GM12878 (cell line): ENCODE data around the gene MAN1A1. TPM values are rescaled to one million over a fixed set of nuclear protein-coding genes. Genes with fewer than 3 reads are reported as not detected.

Experiments
- ATAC-seq: fragments of 200-7000 bp; cut with Tn5 transposase; 3 replicates; pipeline ENCODE4 v1.9.1; 2020; ENCODE audit warnings: mild to moderate bottlenecking, moderate library complexity
- BruUV-seq: library from RNA; stranded (reverse); fragments of 400-500 nt; replicated peaks from 2 replicates; lab custom pipeline; 2021; lab: Mats Ljungman, UMichigan
- CTCF ChIA-PET: fragments of 300-600 bp; sonication (Branson Sonifier 250); formaldehyde crosslinking; extraction: SDS; loops from one replicate; lab custom pipeline; 2021; ENCODE audit warnings: inconsistent platforms; lab: Yijun Ruan, JAX
- POLR2A ChIA-PET: fragments of 350-600 bp; formaldehyde crosslinking; extraction: SDS; loops from one replicate; lab custom pipeline; 2021; ENCODE audit warnings: inconsistent platforms; lab: Charles Lee
- RAD21 ChIA-PET: fragments of 300-600 bp; sonication (Branson Sonifier 250); formaldehyde crosslinking; loops from one replicate; lab custom pipeline; 2023; ENCODE audit warnings: antibody characterized with exemption; ENCODE audit not compliant: unreplicated experiment; lab: Charles Lee
- SMC1A ChIA-PET: fragments of 300-600 bp; sonication (Branson Sonifier 250); formaldehyde crosslinking; loops from one replicate; lab custom pipeline; 2023; ENCODE audit not compliant: unreplicated experiment, uncharacterized antibody; lab: Charles Lee
- DNase-seq: peaks from one replicate; pipeline ENCODE4 v3.0.0-alpha.2; 2011; ENCODE audit warnings: low read depth, low spot score
- FAIRE-seq: peaks from 3 replicates; lab custom pipeline; 2011; peaks lifted over from hg19 to GRCh38; lab: Jason Lieb, UNC
- H2AFZ ChIP-seq: 2 replicates; pipeline ENCODE4 v1.6.0; 2011; ENCODE audit warnings: low read depth, low read length, control low read depth; ENCODE audit not compliant: control insufficient read depth
- H3K27ac ChIP-seq: 2 replicates; pipeline ENCODE4 v1.5.1; 2011; ENCODE audit warnings: control low read depth; ENCODE audit not compliant: control insufficient read depth, insufficient read depth
- H3K27me3 ChIP-seq, 2 experiments: replicated peaks in 1 of 2; 2 replicates each; pipeline versions ENCODE4 v1.6.0 to v1.6.1; 2011; ENCODE audit warnings: low read length in 1 of 2; ENCODE audit not compliant: control insufficient read depth in 2 of 2, insufficient read depth in 2 of 2
- H3K36me3 ChIP-seq, 2 experiments: 2 replicates each; pipeline ENCODE4 v1.5.1; 2011; ENCODE audit warnings: low read length in 1 of 2; ENCODE audit not compliant: control insufficient read depth in 2 of 2, insufficient read depth in 2 of 2
- H3K4me1 ChIP-seq: 2 replicates; pipeline ENCODE4 v1.6.1; 2011; ENCODE audit warnings: mild to moderate bottlenecking, low read length, moderate library complexity, mixed read lengths; ENCODE audit not compliant: control insufficient read depth, insufficient read depth
- H3K4me2 ChIP-seq: 2 replicates; pipeline ENCODE4 v1.6.0; 2011; ENCODE audit warnings: control low read depth; ENCODE audit not compliant: control insufficient read depth, insufficient read depth
- H3K4me3 ChIP-seq: fragments of 200-600 bp; sonication (generic); 2 replicates; pipeline ENCODE4 v1.5.1; 2016
- H3K79me2 ChIP-seq: 2 replicates; pipeline ENCODE4 v1.6.0; 2011; ENCODE audit warnings: low read length; ENCODE audit not compliant: control insufficient read depth, insufficient read depth
- H3K9ac ChIP-seq: 2 replicates; pipeline ENCODE4 v1.8.0; 2011; ENCODE audit warnings: low read length, control low read depth, mixed read lengths; ENCODE audit not compliant: control insufficient read depth, insufficient read depth
- H3K9me3 ChIP-seq: replicated peaks from 3 replicates; pipeline ENCODE4 v1.5.1; 2011; ENCODE audit warnings: mild to moderate bottlenecking, low read length; ENCODE audit not compliant: control insufficient read depth, insufficient read depth
- H4K20me1 ChIP-seq: 2 replicates; pipeline ENCODE4 v1.6.0; 2011; ENCODE audit not compliant: control insufficient read depth, insufficient read depth
- BCL11A ChIP-seq: IDR thresholded peaks from 2 replicates; pipeline ENCODE4 v1.6.1; 2011; ENCODE audit warnings: low read depth, low read length
- CREB1 ChIP-seq: IDR thresholded peaks from 2 replicates; pipeline ENCODE4 v1.6.1; 2012; ENCODE audit warnings: low read depth, mild to moderate bottlenecking, inconsistent platforms
- CREM ChIP-seq: IDR thresholded peaks from 2 replicates; pipeline ENCODE4 v1.6.1; 2014; ENCODE audit warnings: antibody characterized with exemption, low read depth
- DPF2 ChIP-seq: fragments of 450-650 bp; IDR thresholded peaks from 2 replicates; pipeline ENCODE4 v1.6.1; 2017; ENCODE audit warnings: mild to moderate bottlenecking
- E2F4 ChIP-seq: IDR thresholded peaks from 2 replicates; pipeline ENCODE4 v1.6.1; 2012; ENCODE audit warnings: low read depth, low read length, improper control_type of control experiment
- KAT2A ChIP-seq: conservative IDR thresholded peaks from 2 replicates; pipeline ENCODE4 v1.6.1; 2011; ENCODE audit warnings: low read depth, low read length; ENCODE audit not compliant: control insufficient read depth
- KLF5 ChIP-seq: fragments of 450-650 bp; IDR thresholded peaks from 2 replicates; pipeline ENCODE4 v1.6.1; 2014; ENCODE audit warnings: mild to moderate bottlenecking; ENCODE audit not compliant: partially characterized antibody
- MAX ChIP-seq: IDR thresholded peaks from 2 replicates; pipeline ENCODE4 v1.6.1; 2012; ENCODE audit warnings: low read depth, low read length, improper control_type of control experiment
- MYB ChIP-seq: fragments of 150-350 bp; IDR thresholded peaks from 2 replicates; pipeline ENCODE4 v1.6.1; 2014; ENCODE audit warnings: mild to moderate bottlenecking, low read depth, low read length, borderline replicate concordance
- RCOR1 ChIP-seq: conservative IDR thresholded peaks from 2 replicates; pipeline ENCODE4 v1.6.1; 2012; ENCODE audit warnings: low read depth, low read length, improper control_type of control experiment
- SPI1 ChIP-seq: IDR thresholded peaks from 2 replicates; pipeline ENCODE4 v1.6.1; 2011; ENCODE audit warnings: low read depth, mild to moderate bottlenecking, low read length, moderate library complexity, borderline replicate concordance; ENCODE audit not compliant: insufficient read depth
- STAT1 ChIP-seq: fragments of 450-650 bp; conservative IDR thresholded peaks from 2 replicates; pipeline ENCODE4 v1.6.1; 2014; ENCODE audit warnings: antibody characterized with exemption, mild to moderate bottlenecking
- USF2 ChIP-seq: IDR thresholded peaks from 2 replicates; pipeline ENCODE4 v1.6.1; 2011; ENCODE audit warnings: low read depth, low read length, improper control_type of control experiment, borderline replicate concordance
- ZNF217 ChIP-seq: fragments of 450-650 bp; IDR thresholded peaks from 2 replicates; pipeline ENCODE4 v1.6.1; 2017; ENCODE audit warnings: antibody characterized with exemption, mild to moderate bottlenecking
- ZZZ3 ChIP-seq: IDR thresholded peaks from 2 replicates; pipeline ENCODE4 v1.6.1; 2011; ENCODE audit warnings: low read depth; ENCODE audit not compliant: control insufficient read depth, insufficient read length
- WGBS: methylation state at CpG from one replicate; pipeline ENCODE4 v1.1.6; 2016; ENCODE audit warnings: low lambda C conversion rate; ENCODE audit not compliant: insufficient replicate concordance, insufficient coverage; ENCODE audit errors: missing lambda C conversion rate; 5-methylcytosine and 5-hydroxymethylcytosine counted together
- in situ Hi-C: fragments of 300-500 bp; cut with MboI; formaldehyde crosslinking; loops from 9 replicates; pipeline ENCODE4 v1.14.3; 2018; ENCODE audit warnings: mixed read lengths
- intact Hi-C: fragments of 100-400 bp; cut with micrococcal nuclease; formaldehyde crosslinking; loops from one replicate; pipeline ENCODE4 v1.14.2; 2022; ENCODE audit not compliant: unreplicated experiment
- polyA plus RNA-seq, 11 experiments: library from polyadenylated mRNA; depleted of rRNA in 4 of 11; unstranded in 6 of 11; stranded (reverse) in 5 of 11; fragments of >200 nt; fragmentation: Nextera tagmentation in 4 of 11; fragmentation: Illumina TruSeq in 1 of 11; extraction: Ambion mirVana in 4 of 11; extraction: Trizol in 1 of 11; gene quantifications; 1 replicate in 1 of 11; 2 replicates in 10 of 11; pipeline versions ENCODE4 v1.2.1 to v1.2.3, GENCODE V29; 2011 to 2016; ENCODE audit warnings: inconsistent platforms in 2 of 11, missing spikeins in 2 of 11, low read depth in 1 of 11
- total RNA-seq, 4 experiments: library from RNA; depleted of rRNA in 3 of 4; stranded (reverse); fragments of >200 nt in 3 of 4; fragmentation: Illumina TruSeq in 1 of 4; extraction: Trizol in 1 of 4; gene quantifications; 2 replicates each; pipeline versions ENCODE4 v1.2.1 to v1.2.3, GENCODE V29; 2013 to 2021

MAN1A1 gene
- total and polyA plus RNA-seq, 10 of the 15 experiments (the other 5 are each of a cell fraction or from before 2014, with no cell fraction given): 5.4 to 28.1 (median 19.5) TPM

GRCh38 chr6:119262612-119263011 lies 86.9 kb downstream of the MAN1A1 start:
- Histone ChIP-seq H4K20me1 (no peaks in the 10 kb centered on the region), H3K4me3 (no peak overlapping the region), H2AFZ (no peak overlapping the region), H3K36me3 (no peaks in the 10 kb centered on the region), H3K27ac (no peak overlapping the region), H3K79me2 (no peaks in the 10 kb centered on the region), H3K4me2 (no peak overlapping the region), H3K27me3 (no peaks in the 10 kb centered on the region), H3K9me3 (no peaks in the 10 kb centered on the region), H3K9ac (no peak overlapping the region), H3K4me1 (no peaks in the 10 kb centered on the region)
- no TSS peak for BruUV-seq
- CTCF ChIA-PET: no interaction called here
- FAIRE-seq: no peak
- in situ Hi-C loops: no loop called here
- intact Hi-C loops: no loop called here
- WGBS: 57% methylated on average over 2 of the region's 2 CpGs
- no peak for ATAC-seq
- DNase-seq: no peak
- SMC1A ChIA-PET: interaction anchor here (1.1 to 2.7 kb wide), 2 partner anchors 15 to 32 kb away, joined by 3 to 8 read pairs; no protein-coding TSS in a partner anchor
- POLR2A ChIA-PET: no interaction called here
- no peak for TF ChIP-seq KLF5
- no peak for TF ChIP-seq E2F4
- no peak for TF ChIP-seq MYB
- TF ChIP-seq BCL11A: no peak
- TF ChIP-seq DPF2: no peak
- TF ChIP-seq ZNF217: no peak
- no peak for TF ChIP-seq CREM
- TF ChIP-seq, all 136 proteins: peak for 0
- RAD21 ChIA-PET: no interaction called here

- Histone ChIP-seq H3K79me2 (no peaks in the 10 kb centered on the region), H3K9me3 (no peaks in the 10 kb centered on the region), H3K27me3 (no peaks in the 10 kb centered on the region), H3K4me3 (no peak overlapping the region), H3K9ac (no peak overlapping the region), H3K27ac (no peak overlapping the region), H3K36me3 (no peaks in the 10 kb centered on the region), H4K20me1 (no peaks in the 10 kb centered on the region), H3K4me2 (no peak overlapping the region), H3K4me1 (no peaks in the 10 kb centered on the region), H2AFZ (no peak overlapping the region)
- ATAC-seq (no peak), FAIRE-seq (no peak), DNase-seq (no peak)
- in situ Hi-C loops (no loop called here), intact Hi-C loops (no loop called here)
- 100% methylated on average over 3 of the region's 3 CpGs for WGBS
- ChIA-PET CTCF (no interaction called here), POLR2A (interaction anchor here (1.2 kb wide), 1 partner anchor 21 kb away, joined by 3 read pairs; no protein-coding TSS in a partner anchor), SMC1A (interaction anchor here (0.5 to 2.7 kb wide), 5 partner anchors 15 to 319 kb away, joined by 3 to 8 read pairs (median 4); no protein-coding TSS in a partner anchor), RAD21 (no interaction called here)
- no TSS peak for BruUV-seq
- no peak for TF ChIP-seq SPI1
- TF ChIP-seq MYB: no peak
- TF ChIP-seq MAX: no peak
- no peak for TF ChIP-seq RCOR1
- no peak for TF ChIP-seq BCL11A
- no peak for TF ChIP-seq STAT1
- TF ChIP-seq KAT2A: no peak
- TF ChIP-seq ZZZ3: no peak
- no peak for TF ChIP-seq USF2
- TF ChIP-seq CREB1: no peak
Observed at GRCh38 chr6:119261944-119262284, 87.6 kb downstream of the MAN1A1 start.
